Measurements from ENCODE around the gene CNTN2. TPM values are rescaled to one million over a fixed set of nuclear protein-coding genes. Genes with fewer than 3 reads are reported as not detected.

Gene CNTN2
- total RNA-seq, 1 donor from 2014 or later, result 0.10 TPM

- Mint-ChIP-seq H3K27ac (ENCODE audit: unreplicated experiment) (no peak overlapping the region), H3K27me3 (ENCODE audit: unreplicated experiment) (peaks cover 1% of the 10 kb centered on the region), H3K4me1 (ENCODE audit: unreplicated experiment) (peaks cover 15% of the 10 kb centered on the region), H3K36me3 (ENCODE audit: low read depth, unreplicated experiment) (no peaks in the 10 kb centered on the region), H3K9me3 (ENCODE audit: unreplicated experiment) (no peaks in the 10 kb centered on the region), H3K4me3 (ENCODE audit: unreplicated experiment) (no peak overlapping the region)
- no peak for DNase-seq (ENCODE audit: low spot score)
- TF ChIP-seq CTCF (IDR thresholded peaks at IDR 0.05; ENCODE audit: unreplicated experiment), result no peak
Observed at GRCh38 chr1:205118752-205119151, 75.7 kb downstream of the CNTN2 start.

GRCh38 chr1:205121660-205122488, 78.9 kb downstream of the CNTN2 start, which contains the start of gene RBBP5:
RBBP5 (minus strand) TSS chr1:205121978; CDS start chr1:205121873, 105 bp downstream.
- H3K4me3 Mint-ChIP-seq (ENCODE audit: unreplicated experiment), result peak within 1 kb of the TSS; percentile 99
- H3K27me3 Mint-ChIP-seq (ENCODE audit: unreplicated experiment), result peaks cover 1% of the 10 kb centered on the region
- H3K27ac Mint-ChIP-seq (ENCODE audit: unreplicated experiment), result peak within 1 kb of the TSS; percentile 100
- no peaks in the 10 kb centered on the region for H3K36me3 Mint-ChIP-seq (ENCODE audit: low read depth, unreplicated experiment)
- H3K9me3 Mint-ChIP-seq (ENCODE audit: unreplicated experiment), result no peaks in the 10 kb centered on the region
- TF ChIP-seq CTCF (IDR thresholded peaks at IDR 0.05; ENCODE audit: unreplicated experiment), result no peak
- DNase-seq (ENCODE audit: low spot score), result peak; percentile 94
- H3K4me1 Mint-ChIP-seq (ENCODE audit: unreplicated experiment), result peaks cover 15% of the 10 kb centered on the region

- H3K27ac Mint-ChIP-seq (ENCODE audit: unreplicated experiment), result peak overlapping the region; percentile 100
- peaks cover 15% of the 10 kb centered on the region for H3K4me1 Mint-ChIP-seq (ENCODE audit: unreplicated experiment)
- no peaks in the 10 kb centered on the region for H3K9me3 Mint-ChIP-seq (ENCODE audit: unreplicated experiment)
- TF ChIP-seq CTCF (IDR thresholded peaks at IDR 0.05; ENCODE audit: unreplicated experiment), result no peak
- H3K4me3 Mint-ChIP-seq (ENCODE audit: unreplicated experiment), result peak overlapping the region; percentile 99
- DNase-seq (ENCODE audit: low spot score), result no peak
- no peaks in the 10 kb centered on the region for H3K36me3 Mint-ChIP-seq (ENCODE audit: low read depth, unreplicated experiment)
- peaks cover 1% of the 10 kb centered on the region for H3K27me3 Mint-ChIP-seq (ENCODE audit: unreplicated experiment)
Observed at GRCh38 chr1:205122489-205122882, 79.5 kb downstream of the CNTN2 start.

DNA sequence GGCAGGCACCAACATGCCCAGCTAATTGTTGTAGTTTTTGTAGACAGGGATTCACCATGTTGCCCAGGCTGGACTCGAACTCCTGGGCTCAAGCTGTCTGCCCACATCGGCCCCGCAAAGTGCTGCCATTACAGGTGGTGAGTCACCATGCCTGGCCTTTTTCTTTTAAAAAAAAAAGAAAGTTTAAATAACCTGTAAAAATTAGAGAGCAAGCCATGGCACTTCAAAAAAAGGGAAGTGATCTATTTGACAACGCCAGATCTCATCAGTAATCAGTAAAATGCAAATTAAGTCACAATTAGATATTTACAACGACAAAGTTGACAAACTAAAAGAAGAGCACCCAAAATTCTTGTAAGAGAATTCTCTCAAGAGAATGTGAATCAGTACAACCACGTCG, 81.7 kb downstream of the CNTN2 start:
- H3K9me3 Mint-ChIP-seq (ENCODE audit: unreplicated experiment), result no peaks in the 10 kb centered on the region
- no peak for DNase-seq (ENCODE audit: low spot score)
- TF ChIP-seq CTCF (IDR thresholded peaks at IDR 0.05; ENCODE audit: unreplicated experiment), result no peak
- no peak overlapping the region for H3K4me3 Mint-ChIP-seq (ENCODE audit: unreplicated experiment)
- no peaks in the 10 kb centered on the region for H3K36me3 Mint-ChIP-seq (ENCODE audit: low read depth, unreplicated experiment)
- peaks cover 15% of the 10 kb centered on the region for H3K4me1 Mint-ChIP-seq (ENCODE audit: unreplicated experiment)
- H3K27ac Mint-ChIP-seq (ENCODE audit: unreplicated experiment), result no peak overlapping the region
- H3K27me3 Mint-ChIP-seq (ENCODE audit: unreplicated experiment), result peaks cover 1% of the 10 kb centered on the region

GRCh38 chr1:205127646-205128045, 84.6 kb downstream of the CNTN2 start:
- no peak for DNase-seq (ENCODE audit: low spot score)
- H3K36me3 Mint-ChIP-seq (ENCODE audit: low read depth, unreplicated experiment), result no peaks in the 10 kb centered on the region
- peaks cover 1% of the 10 kb centered on the region for H3K27me3 Mint-ChIP-seq (ENCODE audit: unreplicated experiment)
- TF ChIP-seq CTCF (IDR thresholded peaks at IDR 0.05; ENCODE audit: unreplicated experiment), result no peak
- H3K4me3 Mint-ChIP-seq (ENCODE audit: unreplicated experiment), result no peak overlapping the region
- H3K4me1 Mint-ChIP-seq (ENCODE audit: unreplicated experiment), result peaks cover 3% of the 10 kb centered on the region
- no peak overlapping the region for H3K27ac Mint-ChIP-seq (ENCODE audit: unreplicated experiment)
- no peaks in the 10 kb centered on the region for H3K9me3 Mint-ChIP-seq (ENCODE audit: unreplicated experiment)

Data from endothelial cell (in vitro differentiated cells).